GM20000 (cell line): ENCODE measurements around the gene CKB.

Experiments used
- DNase-seq: peaks from one replicate; pipeline ENCODE4 v3.0.0; 2012; ENCODE audit warnings: low spot score
- CTCF ChIP-seq: IDR thresholded peaks from 2 replicates; pipeline ENCODE4 v1.5.1; 2012; ENCODE audit warnings: mild to moderate bottlenecking, control low read depth; ENCODE audit errors: extremely low read depth, missing control alignments

The CKB gene

GRCh38 chr14:103543721-103544387 lies 21.2 kb upstream of the CKB start:
- no peak for TF ChIP-seq CTCF
- DNase-seq = no peak

GRCh38 chr14:103543140-103543539 lies 20.5 kb upstream of the CKB start:
- DNase-seq = no peak
- no peak for TF ChIP-seq CTCF

- no peak for DNase-seq
- no peak for TF ChIP-seq CTCF
Observed at GRCh38 chr14:103542605-103543088, 20.0 kb upstream of the CKB start.

GRCh38 chr14:103541709-103542604 lies 19.3 kb upstream of the CKB start:
- no peak for TF ChIP-seq CTCF
- no peak for DNase-seq

- TF ChIP-seq CTCF = no peak
- no peak for DNase-seq
Observed at GRCh38 chr14:103540821-103541708, 18.4 kb upstream of the CKB start.

- no peak for DNase-seq
- no peak for TF ChIP-seq CTCF
Observed at GRCh38 chr14:103539056-103539825, 16.6 kb upstream of the CKB start.
